Measurements from ENCODE around the gene ALKAL2.
A peak's percentile ranks its signal among the peaks of the same experiment; 100 is the strongest.

Gene ALKAL2

DNA sequence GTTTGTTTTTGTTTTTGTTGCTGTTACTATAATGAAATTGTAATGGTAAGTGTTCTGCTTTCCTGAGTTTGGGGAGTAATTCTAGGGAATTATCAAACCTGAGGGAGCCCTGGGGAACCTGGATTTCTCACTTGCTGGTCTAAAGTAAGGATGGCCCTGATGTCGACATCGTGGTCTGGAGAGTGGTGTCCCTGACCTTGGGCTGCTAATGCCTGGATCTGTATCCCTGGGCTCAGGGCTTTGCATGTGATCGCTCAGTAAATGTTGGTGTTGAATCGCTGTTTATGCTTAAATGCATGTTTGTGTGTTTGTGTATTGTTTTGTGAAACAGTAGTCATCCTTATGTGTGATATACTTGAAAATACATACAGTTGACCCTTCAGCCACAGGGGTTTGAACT is 17.0 kb downstream of the ALKAL2 start:
- DNase-seq (ENCODE audit: low spot score) = no peak

DNA sequence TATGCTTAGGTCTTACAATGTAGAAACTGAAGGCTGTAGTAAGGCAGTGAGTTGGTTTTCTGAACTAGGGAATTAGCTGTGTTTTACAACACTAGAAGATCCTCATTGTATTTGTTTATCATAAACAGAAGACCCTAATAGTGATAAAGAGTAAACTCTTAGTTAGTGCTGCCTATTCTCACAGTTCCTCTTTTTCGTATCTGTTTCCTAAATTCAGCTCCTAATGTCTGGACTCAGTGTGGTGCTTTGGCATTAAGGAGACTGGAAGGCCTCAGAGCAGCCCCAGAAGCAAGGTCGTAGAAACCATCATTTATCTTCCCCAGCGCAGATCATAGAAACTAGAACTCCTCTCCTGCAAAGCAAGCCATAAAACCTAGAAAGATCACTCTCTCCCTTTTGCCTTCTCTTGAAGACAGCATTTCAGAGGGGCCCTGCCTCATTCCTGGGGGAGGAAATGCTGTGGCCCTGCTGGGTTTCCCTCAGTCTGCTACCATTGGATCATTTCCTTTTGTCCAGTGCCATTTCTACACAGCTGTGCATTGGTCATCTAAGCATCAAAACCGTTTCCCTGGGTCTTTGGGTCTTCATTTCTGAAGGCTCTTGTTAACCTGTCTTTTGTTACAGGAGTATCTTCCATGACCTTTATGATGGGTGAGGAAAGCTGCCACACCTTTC is 18.4 kb downstream of the ALKAL2 start:
- no peak for DNase-seq (ENCODE audit: low spot score)

DNA sequence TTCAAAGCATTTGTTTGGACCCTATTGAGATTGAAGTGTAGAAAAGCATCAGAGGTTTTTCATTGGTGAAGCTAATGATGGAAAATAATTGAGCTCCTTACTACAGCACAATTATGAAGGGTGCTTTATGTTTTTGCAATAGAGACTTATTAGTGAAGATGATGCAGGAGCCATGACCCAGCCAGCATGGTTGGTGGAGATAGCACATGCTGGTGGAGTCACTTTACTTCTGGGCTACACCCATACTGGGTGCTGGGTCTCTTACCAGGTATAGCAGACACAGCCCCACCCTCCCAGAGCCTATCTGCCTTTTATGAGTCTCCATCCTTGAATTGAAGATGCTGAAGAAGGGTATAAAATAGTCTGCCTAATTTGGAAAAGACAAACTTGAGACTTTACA is 19.6 kb downstream of the ALKAL2 start:
- no peak for DNase-seq (ENCODE audit: low spot score)

DNA sequence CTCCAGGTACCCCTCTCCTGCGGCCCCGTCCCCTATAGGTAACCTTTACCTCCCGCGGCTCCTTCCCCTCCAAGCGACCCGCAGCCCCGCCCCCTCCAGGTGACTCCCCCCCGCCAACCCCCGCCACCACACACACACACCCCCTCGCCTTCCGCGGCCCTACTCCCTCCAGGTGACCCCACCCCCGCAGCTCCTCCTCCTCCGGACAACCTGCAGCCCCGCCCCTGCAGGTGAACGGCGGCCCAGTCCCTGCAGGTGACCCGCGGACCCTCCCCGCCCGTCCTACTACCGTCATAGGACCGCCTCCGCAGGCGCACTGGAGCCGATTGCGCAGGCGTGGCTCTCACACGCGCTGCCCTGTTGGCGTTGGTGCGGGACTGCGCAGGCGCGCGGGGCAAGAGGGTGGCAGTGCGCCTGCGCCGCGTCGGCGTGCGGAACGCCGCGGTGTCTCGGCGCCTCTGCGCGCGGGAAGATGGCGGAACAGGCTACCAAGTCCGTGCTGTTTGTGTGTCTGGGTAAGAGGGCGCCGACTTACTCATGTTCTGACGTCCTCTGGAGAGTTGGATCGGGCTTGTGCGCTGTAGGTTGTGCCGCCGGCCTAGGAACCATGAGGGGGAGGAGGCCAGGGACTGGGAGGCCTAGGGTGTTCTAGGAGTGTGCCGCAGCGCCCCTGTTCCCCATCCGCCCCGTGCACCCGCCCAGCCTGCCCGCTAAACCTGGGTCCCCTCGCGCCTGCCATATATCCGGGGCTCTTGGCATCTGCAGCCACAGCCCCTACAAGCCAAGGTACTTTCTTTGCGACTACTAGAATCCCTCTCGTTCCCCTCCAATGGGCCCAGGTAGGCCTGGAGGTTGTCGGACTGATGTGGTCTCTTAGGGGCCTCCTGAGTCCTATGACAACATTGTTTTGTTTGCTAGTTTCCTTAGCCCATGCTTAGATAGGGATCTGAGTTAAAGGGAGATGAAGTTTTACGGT is 23.1 kb downstream of the ALKAL2 start, which contains the start of gene ACP1:
Gene ACP1, plus strand, starts transcription at position 455 of the 976 bp plus-strand sequence. Its CDS starts 18 bp downstream, at position 473.
- peak; percentile 94 for DNase-seq (ENCODE audit: low spot score)

DNA sequence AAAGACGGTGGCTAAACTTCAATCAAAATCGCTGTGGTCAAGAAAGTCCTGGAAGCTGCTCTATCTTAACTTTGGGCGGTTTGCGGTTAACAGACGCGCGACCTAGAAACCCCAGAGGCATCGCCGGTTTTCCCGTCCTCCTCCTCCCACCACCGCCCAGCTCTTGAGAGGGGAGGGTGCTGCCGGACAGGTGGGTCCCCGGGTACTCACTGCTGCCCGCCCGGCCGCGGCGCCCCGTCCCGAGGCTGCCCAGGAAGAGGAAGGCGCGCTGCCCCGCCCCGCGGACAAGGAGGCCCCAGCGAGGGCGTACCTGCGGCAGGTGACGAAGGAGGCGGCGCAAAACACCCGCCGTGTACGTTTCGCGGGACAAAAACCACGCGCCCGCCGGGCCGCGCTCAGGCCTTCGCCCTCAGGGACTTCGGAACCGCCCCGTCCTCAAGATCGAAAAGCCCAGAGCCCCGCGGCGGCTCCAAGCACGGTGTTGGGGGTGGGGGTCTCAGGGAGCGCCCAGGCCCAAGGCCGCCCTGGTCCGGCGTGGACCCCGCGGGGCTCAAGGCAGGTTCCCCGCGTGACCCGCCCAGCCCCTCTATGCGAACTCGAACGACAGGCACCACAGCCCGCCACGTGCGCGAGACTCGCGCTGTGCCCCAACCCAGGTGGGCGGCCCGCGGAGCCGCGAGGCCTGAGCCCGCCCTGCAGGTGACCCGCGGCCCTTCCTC is 24.0 kb downstream of the ALKAL2 start, which contains the start of gene SH3YL1:
Gene SH3YL1, minus strand, starts transcription at position 259 of the 719 bp plus-strand sequence. Its CDS starts 48 bp downstream, at position 211.
- no peak for DNase-seq (ENCODE audit: low spot score)

DNA sequence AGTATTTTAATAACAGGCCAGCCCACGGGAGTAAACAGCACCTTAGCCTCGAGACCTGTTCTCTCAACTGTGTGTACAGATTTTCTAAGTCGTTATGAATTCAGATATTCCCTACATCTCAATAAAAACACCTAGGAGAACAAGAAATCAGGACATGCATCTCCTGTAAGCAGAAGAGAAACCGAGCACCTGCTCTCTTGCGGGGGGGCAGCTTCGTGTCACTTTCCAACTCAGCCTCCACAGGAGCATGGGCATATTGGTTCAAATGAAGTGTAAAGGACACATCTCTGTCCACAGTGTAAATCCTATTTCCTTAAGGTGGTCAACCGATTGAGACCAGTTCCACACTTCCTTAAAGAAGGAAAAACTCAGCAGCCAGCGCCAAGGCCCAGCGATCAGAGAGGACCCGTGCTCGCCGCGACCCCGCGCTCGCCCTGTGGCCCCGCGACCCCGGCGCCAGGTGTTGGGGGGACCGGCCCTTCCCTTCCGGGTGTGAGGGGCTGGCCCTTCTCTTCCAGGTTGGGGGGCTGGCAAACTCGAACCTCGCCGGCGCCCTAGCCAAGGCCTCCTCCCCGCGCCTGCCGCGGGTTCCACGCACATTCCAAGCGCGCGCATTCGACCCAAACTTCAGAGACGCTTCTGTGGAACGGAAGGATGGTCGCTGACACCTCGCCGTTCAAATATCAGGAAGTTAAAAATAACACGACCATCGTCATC is 24.7 kb downstream of the ALKAL2 start:
- no peak for DNase-seq (ENCODE audit: low spot score)

DNA sequence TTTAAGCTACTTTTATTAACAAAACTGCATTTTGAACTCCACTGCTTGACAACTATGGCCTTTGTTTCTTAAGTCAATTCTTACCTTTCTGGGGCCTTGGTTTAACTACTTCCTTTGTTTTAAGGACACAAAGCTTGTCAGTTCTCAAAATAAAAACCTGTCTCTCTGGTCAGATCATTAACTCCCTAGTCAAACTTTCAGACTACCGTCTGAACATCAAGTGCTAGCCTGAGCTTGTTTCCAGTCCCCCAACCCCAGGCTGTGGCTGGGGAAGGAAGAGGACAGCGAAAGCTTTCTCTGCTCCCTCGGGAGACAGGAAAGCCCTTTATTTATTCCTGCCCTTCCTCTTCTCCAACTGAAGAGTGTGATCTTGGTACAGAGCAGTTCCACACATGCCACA is 25.8 kb downstream of the ALKAL2 start:
- no peak for DNase-seq (ENCODE audit: low spot score)

DNA sequence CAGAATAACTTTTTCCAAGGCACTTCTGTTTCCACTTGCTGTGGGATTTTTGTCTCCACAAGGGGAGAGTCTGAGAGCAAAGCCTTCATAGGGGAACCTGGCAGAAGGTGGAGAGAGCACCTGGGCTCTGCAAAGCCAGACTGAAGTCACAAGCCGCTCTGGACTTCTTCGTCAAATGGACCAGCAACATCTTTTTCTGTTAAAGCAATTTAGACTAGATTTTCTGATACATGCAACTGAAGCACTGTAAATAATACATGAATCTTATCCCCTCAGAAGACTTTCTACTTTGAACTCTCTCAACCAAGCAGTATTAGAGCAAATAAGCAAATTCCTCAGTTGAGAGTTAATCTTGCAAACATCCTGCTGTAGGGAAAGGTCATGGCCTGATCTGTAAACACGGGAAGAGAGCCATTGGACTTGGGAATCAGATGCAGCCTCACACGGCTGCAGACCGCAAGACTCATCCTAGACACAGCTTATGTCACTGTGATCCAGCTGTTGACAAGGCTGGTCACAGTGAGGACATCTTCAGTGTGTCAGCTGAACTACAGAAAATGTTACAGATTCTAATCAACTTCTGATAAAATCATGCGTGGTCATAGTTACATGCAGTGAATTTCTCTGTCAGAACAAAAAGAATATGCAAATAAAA is 27.3 kb downstream of the ALKAL2 start:
- DNase-seq (ENCODE audit: low spot score) = no peak

DNA sequence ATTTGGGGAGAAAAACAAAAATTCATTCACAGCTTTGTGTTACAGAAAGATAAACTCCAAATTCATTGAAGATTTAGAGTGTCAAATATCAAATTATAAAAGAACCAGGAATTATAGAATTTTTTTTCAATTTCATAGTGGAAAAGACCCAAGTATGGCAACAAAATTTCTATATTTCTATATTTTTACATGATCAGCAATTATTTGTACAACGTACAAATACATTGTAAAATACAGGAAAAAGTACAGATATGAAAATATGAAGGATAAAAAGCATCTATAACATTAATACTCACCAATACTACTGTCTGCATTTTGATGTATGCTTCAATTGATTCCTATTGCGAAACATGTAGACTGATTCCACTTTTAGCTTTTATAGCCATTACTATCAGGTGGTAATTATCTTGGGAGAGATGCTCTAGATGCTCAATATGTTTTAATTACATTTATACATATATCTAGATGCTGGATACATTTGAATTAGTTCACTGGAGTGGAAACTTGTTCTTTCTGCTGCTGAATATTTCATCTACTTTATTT is 28.0 kb downstream of the ALKAL2 start:
- no peak for DNase-seq (ENCODE audit: low spot score)

DNA sequence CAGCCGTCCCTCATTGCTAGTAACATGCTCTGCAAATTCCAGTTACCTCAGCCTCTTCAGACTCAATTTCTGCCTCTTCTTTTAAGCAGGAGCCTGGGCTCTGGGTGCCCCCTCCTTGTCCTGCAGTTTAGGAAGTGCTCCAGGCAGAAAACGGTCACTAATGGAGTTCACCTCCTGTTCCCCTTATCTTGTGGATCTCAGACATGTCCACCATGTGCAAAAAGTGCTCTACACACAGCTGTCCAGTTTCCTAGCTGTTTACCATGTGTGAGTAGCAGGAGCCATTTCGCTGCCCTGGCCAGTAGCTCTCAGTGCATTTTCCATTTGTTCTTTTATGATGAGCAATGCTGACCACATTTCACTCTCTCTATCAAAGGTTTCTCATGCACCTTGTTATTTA is 29.0 kb downstream of the ALKAL2 start:
- no peak for DNase-seq (ENCODE audit: low spot score)

DNA sequence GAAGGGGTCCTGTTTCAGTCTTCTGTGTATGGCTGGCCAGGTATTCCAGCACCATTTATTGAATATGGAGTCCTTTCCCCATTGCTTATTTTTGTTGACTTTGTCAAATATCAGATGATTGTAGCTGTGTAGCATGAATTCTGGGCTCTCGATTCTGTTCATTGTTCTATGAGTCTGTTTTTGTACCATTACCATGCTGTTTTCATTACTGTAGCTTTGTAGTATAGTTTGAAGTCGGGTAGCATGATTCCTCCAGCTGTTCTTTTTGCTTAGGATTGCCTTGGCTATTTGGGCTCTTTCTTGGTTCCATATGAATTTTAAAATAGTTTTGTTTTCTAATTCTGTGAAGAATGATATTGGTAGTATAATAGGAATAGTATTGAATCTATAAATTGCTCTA is 30.0 kb downstream of the ALKAL2 start:
- no peak for DNase-seq (ENCODE audit: low spot score)

DNA sequence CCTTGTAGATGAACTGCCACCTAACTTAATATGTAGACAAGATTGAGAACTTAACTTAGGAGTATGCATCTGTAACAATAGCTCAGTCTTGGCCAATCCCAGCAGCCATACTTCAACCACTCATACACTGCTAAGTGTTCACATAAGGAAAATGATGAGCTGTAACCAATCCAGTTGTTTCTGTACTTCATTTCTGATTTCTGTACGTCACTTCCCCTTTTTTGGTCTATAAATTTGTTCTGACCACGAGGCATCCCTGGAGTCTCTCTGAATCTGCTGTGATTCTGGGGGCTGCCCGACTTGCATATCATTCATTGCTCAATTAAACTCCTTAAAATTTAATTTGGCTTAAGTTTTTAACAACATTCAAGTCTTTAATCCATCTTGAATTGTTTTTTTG is 30.5 kb downstream of the ALKAL2 start:
- DNase-seq (ENCODE audit: low spot score) = no peak

DNA sequence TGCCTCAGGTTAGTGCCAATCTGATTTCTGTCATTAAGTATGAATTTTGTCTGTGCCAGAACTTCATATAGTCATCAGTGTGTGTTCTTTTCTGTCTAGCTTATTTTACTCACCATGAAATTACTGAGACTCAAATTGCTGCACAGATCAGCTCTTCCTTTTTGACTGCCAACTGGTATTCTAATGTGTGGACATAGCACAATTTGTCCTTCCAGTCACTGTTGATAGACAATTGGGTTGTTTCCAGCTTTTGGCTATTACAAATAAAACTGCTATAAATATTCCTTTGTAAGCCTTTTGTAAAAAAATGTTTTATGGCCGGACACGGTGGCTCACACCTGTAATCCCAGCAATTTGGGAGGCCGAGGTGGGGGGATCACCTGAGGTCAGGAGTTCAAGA is 31.8 kb downstream of the ALKAL2 start:
- DNase-seq (ENCODE audit: low spot score) = no peak

DNA sequence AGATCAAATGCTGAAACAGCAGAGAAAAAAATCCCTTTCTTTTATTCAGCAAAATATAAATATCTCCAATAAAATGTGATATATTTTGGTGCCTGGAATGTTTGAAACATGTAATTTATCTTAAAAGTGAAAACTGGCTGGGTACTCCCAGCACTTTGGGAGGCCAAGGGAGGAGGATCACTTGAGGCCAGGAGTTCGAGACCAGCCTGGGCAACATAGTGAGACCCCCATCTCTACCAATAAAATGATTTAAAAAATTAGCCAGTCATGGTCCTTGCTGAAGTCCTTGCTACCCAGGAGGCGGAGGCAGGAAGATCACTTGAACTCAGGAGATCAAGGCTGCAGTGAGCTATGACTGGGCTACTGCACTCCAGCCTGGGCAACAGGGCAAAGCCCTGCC is 32.7 kb downstream of the ALKAL2 start:
- DNase-seq (ENCODE audit: low spot score) = no peak

DNA sequence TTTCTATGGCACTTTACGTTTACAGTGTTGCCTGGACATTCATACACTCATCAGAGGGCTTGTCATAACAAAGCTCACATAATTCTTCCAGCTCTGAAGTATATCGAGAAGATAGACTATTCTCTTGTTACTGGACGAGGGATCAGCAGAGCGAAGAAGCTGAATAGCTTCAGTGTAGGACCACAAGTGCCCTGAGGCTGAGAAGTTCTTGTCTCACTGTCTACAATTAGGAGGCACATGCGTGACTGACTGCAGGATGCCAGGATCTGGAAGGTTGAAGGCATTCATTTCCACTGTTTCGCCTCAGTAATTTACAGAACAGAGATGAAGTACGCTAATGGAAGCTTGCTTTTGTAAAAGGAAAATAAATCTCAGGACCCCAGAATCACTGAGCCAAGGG is 33.6 kb downstream of the ALKAL2 start:
- no peak for DNase-seq (ENCODE audit: low spot score)

DNA sequence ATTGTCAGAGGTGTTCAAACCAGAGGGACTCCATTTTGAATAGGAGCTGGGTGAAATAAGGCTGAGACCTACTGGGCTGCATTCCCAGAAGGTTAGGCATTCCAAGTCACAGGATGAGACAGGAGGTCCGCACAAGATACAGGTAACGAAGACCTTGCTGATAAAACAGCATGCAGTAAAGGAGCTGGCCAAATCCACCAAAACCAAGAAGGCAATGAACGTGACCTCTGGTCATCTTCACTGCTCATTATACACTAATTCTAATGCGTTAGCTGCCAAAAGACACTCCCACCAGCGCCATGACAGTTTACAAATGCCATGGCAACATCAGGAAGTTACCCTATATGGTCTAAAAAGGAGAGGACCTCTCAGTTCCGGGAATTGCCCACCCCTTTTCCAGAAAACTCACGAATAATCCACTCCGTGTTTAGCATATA is 34.7 kb downstream of the ALKAL2 start:
- DNase-seq (ENCODE audit: low spot score) = no peak

DNA sequence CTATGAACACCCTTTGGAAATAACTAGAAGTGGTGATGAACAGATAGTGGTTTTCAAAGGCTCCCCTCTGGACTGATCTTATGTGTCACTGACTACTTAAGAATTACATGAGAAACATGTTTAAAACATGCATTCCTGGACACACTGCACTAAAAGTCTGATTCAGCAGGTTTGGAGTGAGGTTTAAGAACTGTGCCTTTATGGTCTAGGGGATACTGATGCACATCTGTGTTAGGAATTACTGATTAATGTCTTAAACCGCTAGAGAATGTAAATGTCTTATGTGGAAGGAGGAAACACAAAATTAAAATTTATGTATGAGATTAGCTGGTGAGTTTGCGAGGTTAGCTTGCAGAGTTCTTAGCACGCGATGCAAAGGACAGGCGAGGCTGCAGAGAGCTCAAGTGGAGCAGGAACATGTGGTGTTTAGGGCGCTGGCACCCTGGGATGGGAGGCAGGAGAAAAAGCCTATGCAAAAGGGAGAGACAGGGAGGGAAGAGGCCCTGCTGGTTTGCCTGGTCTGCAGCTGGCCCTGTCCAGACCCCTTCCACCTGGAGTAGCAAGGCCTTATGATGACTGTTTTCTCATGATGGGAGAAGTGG is 35.8 kb downstream of the ALKAL2 start:
- no peak for DNase-seq (ENCODE audit: low spot score)

DNA sequence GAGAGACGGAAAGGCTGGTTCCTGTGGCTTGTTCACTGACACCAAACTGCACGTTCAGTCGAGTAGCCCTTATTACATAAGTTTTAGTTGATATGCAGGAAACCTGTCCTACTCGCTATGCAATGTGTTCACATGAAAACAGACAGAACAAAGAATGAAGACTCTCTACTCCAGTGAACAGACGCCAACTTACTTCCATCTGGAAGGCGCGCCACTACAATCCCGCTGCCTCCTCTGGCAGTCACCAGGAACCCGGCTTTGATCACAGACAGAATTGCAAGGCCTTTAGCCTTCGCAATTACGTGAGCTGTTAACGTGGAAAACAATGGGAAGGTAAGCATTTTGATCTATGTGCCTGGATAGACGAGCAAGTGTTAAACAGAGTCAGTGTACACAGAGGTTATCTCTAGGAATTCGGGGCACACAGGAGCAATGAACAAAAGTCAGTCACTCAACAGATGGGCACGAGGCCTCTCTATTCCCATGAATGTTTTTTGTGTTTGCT is 38.3 kb downstream of the ALKAL2 start:
- DNase-seq (ENCODE audit: low spot score) = no peak

DNA sequence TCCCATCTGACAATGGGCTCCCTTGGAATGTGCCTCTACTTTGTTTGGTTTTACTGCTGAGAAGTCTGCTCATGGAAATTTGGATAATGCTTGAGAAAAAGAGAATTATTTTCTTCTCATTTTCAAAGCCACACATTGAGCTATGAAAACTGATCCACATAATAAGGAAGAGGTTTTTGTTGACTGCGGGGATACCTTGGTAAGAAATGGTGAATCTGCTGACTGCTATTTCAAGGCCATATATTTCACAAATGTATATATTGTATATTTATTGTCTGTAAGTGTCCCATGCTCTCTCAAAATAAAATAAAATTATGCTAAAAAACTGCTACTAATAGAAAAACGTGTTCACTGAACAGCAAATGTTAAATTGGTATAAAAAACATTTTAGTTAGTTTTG is 39.2 kb downstream of the ALKAL2 start:
- DNase-seq (ENCODE audit: low spot score) = no peak

DNA sequence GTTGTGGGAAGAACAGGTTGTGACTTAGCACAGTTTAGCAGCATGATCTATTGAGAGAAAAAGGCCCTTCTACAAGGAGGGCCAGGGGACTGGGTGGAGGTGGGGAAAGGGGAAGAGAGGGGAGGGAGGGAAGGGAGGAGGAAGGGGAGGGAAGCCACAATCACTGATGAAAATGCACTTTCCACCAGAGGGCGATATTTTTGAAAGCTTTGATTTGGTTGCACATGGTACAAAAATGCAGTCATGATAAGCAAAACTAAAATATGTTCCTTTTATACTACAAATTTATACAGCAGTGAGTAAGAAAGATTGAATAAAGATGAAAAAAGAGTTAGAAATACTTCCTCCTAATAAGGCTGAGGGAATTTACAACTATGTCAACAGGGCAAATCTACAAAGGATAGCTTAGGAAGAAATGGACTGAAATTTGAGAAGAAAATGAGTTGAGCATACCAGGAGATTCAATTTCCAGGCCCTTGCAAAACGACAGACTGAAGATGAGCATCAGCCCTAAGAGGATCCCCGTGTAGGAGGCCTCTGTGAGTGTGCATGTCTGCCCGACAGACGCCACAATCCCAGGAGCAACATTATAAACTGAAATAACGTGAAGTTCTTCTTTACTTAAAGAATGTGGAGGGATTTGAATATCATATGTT is 41.3 kb downstream of the ALKAL2 start:
- peak; percentile 55 for DNase-seq (ENCODE audit: low spot score)

All from activated CD4-positive, alpha-beta T cell treated with anti-CD3 and anti-CD28 coated beads, Interleukin-2, Interleukin-4, amounts not matched to agents 100 ng/mL and 50 ng/mL, durations not matched to agents 16 hours and 8 hours (primary cell).